Measurements from ENCODE around the gene VWA5B1.
"Not testable (repeated sequence)": the region's sequence is repeated elsewhere in the genome, so short reads cannot be mapped to it uniquely, and the experiment has no call there.

VWA5B1 gene, protein sequence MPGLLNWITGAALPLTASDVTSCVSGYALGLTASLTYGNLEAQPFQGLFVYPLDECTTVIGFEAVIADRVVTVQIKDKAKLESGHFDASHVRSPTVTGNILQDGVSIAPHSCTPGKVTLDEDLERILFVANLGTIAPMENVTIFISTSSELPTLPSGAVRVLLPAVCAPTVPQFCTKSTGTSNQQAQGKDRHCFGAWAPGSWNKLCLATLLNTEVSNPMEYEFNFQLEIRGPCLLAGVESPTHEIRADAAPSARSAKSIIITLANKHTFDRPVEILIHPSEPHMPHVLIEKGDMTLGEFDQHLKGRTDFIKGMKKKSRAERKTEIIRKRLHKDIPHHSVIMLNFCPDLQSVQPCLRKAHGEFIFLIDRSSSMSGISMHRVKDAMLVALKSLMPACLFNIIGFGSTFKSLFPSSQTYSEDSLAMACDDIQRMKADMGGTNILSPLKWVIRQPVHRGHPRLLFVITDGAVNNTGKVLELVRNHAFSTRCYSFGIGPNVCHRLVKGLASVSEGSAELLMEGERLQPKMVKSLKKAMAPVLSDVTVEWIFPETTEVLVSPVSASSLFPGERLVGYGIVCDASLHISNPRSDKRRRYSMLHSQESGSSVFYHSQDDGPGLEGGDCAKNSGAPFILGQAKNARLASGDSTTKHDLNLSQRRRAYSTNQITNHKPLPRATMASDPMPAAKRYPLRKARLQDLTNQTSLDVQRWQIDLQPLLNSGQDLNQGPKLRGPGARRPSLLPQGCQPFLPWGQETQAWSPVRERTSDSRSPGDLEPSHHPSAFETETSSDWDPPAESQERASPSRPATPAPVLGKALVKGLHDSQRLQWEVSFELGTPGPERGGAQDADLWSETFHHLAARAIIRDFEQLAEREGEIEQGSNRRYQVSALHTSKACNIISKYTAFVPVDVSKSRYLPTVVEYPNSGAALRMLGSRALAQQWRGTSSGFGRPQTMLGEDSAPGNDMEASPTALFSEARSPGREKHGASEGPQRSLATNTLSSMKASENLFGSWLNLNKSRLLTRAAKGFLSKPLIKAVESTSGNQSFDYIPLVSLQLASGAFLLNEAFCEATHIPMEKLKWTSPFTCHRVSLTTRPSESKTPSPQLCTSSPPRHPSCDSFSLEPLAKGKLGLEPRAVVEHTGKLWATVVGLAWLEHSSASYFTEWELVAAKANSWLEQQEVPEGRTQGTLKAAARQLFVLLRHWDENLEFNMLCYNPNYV

DNA sequence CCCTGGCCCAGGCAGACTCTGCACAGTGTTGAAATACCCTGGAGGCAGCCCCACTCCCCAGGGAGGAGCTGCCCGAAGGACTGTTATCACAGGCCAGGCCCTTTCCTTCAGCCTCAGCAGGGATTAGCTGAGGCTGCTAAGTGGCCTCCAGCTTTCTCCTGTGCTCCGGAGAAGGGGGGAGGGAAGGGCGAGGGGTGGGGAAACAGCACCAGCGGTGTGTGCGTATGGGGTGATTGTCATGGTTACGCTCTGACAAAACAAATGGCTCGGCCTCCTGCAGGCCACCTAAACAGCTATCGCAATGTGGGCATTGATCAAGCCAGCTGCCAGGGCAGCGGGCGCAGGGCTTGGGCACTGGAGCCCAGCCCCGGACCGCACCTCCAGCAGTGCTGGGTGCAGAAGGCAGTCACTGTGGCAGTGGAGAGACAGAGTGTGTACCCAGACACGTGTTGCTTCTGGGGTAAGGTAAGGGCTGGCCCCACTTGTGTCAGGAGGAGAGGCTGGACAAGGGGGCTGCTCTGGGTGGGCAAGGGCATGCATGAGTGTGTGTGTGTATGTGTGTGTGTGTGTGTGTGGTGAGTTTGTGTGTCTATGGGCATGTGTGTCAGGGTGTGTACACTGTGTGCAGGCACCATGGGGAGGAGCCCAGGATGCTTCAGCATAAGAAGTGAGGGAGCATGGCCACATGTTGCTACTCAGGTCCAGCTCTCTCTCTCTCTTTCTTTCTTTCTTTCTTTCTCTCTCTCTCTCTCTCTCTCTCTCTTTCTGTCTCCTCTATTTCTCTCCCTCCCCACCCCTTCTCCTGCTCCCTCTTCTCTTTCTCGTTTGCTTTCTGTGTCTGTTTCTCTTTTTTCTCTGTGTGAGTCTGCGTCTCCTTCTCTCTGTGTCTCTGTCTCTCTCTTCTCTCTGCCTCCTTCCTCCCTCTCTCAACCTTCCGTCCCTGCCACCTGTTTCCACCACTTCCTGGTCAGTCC is at the start of gene VWA5B1:
TSS of gene VWA5B1 (plus strand) at position 252 of the 974 bp plus-strand sequence. CDS start 19,727 bp downstream, outside the sequence.
- DNase-seq, result no peak

DNA sequence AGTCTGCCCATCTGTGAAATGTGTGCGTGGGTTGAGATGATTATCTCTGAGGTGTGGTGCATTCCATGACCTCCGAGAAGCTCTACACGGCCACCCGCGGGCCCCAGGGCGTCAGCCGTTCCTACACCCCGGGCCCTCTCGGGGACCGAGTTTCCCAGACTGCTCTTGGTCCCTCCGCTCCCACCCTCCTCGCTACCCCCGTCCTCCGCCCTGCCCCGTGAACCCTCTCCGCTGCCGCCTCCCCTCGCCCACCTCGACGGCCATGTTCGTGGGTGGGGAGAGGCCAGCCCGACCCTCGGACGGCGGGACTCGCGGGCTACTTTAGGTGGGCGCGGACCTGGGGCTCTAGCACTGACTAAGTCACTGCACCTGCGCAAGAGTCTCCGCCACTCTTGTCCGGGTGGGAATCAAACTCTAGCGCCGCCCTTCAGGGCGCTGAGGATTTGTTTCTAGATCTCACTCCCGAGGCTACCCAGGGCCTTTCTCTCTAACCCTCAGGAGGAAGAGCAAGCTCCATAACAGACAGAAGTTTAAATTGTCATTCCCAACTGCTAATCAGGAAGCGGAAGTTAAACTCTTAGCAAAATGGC is 47.7 kb upstream of the VWA5B1 start:
- no peak for DNase-seq

DNA sequence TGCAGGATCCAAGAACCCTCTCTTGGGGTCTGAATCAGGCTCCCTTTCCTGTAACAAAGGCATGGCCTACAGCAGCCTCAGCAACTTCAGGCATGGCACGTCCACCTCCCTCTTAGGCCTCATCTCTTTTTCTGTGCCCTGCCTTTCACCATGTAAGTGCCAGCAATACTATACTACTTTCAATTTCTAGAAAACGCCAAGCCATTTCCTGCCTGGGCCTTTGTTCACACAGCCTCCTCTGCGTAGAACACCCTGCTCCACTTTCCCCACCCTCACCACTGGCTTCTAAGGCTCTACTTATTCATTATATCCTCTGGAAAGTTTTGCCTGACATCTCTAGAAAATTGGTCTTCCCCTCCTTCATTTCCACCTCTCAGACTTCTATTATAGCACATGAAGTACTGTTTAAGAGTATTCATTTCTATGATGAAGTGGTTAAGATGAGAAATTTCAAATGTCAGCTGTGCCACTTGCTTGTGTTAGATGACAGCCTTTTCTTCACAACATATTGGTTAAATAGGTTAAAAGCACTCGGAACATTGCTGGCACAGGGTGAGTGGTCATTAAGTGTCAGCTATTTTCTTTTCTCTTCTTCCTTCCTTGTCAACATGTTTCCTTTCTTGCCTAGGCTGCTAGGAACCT is 41.6 kb upstream of the VWA5B1 start:
- DNase-seq, result no peak

DNA sequence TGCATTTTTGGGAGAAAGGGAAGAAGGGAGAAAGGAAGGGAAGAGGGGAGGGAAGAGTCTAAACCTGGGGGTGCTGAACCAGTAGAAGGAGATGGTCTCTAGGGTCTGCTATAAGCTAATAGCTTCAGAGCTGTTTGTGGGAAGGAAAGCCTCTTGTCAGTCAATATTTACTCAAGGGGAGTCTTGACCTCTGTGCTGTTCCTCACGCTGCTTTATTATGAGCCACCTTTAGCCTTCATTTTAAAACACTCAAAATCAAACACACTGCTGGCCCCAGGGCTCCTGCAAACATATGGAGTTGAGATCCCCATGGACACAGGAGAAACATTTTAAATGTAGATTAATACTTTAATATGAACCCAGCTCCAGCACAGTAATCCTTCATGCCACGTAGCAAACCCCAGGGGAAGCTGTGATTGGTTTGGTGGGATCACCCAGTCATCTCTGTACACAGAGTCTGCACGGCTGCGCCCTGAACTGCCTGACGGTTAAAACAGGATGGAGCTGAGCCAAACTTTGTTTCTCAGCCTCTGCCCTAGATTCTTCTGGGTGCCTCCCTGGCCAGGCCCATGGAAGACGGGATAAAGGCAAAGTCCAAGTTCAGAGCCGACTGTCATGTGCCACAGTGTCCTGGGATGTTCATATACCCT is 40.2 kb upstream of the VWA5B1 start:
- no peak for DNase-seq

DNA sequence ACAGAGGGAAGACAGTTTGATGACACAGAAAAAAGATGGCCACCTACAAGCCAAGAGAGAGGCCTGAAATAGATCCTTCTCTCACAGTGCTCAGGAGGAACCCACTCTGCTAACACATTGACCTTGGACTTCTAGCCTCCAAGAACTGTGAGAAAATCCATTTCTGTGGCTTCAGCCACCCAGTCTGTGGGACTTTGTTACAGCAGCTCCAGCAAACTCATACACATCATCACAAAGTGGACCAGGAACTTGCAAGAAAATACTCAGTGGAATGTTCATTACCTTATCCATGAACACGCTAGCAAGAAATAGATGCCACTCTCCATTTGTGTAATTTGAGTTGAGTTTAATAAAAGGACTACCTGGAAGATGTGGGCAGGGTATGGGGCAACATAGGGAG is 38.1 kb upstream of the VWA5B1 start:
- no peak for DNase-seq

DNA sequence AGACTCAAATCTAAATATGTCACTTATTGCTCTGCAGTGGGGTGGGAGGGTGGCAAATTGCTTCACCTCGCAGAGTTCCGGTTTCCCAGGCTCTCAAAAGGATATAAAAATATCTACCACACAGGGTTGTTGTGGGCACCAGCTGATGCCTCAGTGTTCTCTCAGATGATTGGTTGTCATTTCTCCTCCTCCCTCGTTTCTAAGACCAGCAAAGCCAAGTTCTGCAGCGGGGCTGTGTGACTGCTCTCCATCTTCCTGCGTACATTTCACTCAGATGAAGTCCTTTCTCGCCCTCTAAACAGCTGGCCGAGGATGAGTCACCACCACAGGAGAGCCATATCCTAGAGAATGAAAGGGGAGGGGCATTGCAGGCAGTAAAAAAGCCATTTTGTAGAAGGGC is 35.0 kb upstream of the VWA5B1 start:
- no peak for DNase-seq

DNA sequence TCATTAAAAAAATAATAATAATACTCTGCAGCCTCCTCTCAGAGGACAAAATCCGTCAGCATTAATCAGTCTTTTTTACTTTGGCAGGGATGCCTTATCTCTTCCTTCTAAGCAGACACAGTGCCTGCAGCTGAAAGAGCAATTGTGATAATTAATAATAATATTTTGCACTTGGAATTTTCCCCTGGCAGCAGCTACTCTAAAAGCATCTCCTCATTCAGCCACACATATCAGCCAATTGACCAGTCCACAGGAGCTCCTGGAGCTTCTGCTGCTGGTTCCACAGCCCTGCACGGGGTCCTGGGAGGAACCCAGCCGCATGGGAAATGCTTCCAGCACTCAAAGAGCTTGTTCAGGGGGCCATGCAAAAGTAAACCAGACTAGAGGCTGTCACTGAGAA is 31.0 kb upstream of the VWA5B1 start:
- no peak for DNase-seq

DNA sequence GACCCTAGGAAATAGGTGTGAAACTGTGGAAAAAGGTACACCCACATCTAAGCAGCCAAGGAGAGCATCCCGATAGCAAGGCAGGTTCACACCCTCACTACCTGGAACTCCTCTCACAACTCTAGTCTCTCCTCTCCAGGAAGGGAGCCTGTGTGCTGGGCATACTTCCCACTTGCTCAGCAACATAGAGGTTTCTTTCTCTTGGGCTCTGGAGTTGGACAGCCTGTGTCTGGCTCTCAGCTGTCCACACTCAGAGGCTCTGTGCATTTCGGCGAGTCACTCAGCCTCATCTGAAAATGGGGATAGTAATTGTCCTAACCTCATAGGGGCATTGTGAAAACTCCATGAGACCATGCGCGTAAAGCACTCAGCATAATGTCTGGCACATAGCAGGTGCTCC is 29.6 kb upstream of the VWA5B1 start:
- no peak for DNase-seq

DNA sequence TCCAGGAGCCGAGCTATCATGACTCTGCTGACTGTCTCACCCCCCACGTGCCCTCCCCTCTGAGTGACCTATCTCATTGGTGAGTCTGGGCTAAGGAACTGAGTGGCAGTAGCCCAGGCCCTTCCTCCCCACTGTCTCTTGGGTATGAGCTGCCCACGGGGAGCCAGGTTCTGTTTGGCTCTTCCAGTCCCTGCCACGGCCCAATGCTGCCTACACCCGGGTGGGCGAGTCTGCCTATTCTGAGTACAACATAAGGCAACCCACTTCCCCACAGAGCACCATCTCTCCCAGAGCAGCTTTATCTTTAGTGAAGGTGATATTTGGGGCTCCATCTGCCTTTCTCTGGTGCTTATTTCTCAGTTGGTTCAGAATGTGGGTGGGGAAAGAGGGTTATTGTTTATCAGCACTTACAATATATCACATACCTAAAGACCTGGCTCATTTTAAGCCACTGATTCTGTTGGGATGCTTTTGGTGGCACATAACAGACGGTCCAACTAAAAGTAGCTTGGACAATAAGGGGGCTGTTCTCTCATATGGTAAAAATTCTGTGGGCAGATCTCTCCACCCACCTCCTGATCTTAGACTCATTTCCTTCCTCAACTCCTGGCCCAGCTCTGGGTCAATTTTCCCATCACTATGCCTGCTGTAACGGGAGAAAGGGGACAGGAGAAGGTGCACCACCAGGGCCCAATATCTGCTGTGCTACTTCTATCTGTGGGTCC is 27.7 kb upstream of the VWA5B1 start:
- DNase-seq, result no peak

DNA sequence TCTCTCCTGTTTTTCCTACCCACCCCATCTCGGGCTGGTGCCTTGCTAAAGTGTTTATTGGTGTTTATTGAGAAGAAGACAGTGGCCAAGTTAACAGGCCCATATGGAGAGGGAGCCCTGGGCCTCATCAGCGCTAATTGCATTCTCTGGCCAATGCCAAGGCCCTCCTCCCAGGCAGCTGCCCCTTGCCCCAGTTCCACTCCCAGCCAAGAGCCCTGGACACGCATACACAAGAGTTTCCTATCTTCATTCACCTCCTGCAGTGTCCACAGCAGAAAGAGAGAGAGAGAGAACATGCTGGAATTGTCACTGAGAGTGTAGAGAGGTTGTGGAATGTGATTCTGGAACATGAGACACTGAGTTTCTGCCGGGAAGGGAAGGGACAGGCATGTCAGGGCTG is 25.4 kb upstream of the VWA5B1 start:
- no peak for DNase-seq

DNA sequence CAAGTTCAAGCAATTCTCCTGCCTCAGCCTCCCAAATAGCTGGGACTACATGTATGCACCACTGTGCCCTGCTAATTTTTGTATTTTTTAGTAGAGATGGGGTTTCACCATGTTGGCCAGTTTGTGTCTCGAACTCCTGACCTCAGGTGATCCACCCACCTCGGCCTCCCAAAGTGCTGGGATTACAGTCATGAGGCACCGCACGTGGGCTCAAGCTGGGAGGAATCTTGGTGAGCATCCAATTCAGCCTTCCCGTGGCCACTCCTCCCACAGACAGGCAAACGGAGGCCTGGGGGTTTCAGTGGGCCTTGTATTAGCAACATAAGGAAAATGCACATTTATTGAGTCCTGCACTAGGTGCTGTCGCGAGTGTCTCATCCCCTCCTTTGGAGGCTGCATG is 24.5 kb upstream of the VWA5B1 start:
- DNase-seq, result no peak

DNA sequence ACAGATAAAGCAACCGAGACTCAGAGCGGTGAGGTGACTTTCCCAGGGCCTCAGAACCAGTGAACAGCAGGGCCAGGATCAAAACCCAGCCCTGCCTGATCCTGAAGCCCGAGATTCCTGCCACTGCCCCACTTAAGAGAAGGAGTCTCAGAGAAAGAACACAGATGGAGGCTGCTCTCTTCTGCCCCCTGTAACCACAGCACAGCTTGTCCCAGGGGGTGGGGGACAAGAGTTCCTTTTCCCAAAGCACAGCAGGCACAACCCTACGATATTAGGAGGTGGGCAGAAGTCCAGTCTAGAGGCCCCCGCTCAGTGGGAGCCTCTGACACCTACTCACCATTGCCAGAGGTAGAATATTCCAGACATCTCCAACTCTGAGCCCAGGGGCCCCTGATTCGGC is 24.0 kb upstream of the VWA5B1 start:
- no peak for DNase-seq

DNA sequence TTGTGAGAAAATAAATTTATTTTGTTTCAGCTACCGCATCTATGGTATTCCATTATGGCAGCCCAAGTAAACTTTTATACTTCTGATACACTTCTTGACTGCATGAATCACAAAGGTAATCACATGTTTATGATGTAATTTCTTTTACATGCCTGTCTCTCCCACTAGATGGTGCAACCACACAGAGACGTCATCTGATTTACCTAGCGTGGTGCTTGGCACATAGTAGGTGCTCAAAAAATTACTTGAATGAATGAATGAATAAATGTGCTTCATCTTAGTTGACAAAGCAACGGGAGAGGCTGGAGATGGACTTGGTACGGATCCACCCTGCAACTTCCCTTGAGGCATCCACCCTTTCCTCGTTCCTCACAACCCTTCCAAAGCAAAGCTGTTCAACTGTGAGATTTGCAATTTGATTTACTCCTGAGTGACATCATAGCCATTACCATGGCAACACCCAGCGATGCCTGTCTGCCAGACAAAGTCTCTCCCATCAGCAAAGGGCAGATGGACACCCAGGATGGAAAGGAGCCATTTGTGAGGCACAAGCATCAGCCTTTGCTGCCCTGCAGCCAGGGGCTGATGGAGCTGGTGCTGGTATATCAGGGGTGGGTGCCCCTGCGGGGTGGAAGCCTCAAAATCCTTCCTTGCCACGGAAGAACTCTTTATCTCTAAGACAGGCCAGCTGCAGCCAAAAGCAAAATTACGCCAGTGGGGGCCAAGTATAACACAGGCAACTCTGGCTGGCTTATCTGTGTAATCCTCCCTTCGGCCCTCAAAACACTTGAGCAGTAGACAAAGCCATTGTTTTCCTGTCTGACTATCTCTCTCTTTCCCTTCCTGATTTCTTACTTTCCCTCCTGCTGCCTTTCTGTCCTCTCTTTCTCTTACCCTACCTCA is 18.9 kb upstream of the VWA5B1 start:
- no peak for DNase-seq

DNA sequence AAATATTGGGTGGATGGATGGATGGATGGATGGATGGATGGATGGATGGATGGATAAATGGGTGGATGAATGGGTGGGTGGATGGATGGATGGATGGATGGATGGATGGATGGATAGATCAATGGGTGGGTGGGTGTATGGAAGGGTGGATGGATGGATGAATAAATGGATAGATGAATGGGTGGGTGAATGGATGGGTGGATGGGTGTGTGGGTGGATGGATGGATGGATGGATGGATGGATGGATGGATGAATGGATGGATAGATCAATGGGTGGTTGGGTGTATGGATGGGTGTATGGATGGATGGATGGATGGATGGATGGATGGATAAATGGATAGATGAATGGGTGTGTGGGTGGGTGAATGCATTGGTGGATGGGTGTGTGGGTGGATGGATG is 17.0 kb upstream of the VWA5B1 start:
- not testable (repeated sequence) for DNase-seq

DNA sequence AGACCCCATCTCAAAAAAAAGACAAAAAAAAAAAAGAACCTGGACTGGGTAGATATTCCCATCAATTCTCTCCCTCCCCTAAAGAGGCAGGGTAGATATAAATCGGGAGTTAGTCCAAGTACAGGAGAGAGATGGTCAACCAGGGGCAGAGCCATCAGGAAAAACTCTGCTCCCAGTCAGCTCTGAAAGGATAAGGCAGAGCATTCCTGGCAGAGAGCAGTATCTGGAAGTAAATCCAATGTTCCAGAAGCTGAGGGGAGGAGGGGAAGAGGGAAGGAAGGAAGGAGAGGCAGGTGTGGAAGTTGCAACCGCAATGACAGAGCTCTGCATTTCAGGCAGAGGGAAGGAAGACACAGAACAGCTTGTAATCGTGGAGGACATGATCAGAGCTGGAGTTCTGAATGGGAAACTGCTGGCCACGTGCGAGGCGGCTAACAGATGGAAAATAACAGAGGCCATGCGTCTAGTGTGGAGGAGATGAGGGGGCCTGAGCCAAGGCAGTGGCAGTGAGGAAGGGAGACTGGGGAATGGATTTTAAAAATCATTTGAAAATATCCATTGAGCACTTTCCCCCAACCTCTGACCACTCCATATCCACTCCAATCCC is 15.3 kb upstream of the VWA5B1 start:
- no peak for DNase-seq

DNA sequence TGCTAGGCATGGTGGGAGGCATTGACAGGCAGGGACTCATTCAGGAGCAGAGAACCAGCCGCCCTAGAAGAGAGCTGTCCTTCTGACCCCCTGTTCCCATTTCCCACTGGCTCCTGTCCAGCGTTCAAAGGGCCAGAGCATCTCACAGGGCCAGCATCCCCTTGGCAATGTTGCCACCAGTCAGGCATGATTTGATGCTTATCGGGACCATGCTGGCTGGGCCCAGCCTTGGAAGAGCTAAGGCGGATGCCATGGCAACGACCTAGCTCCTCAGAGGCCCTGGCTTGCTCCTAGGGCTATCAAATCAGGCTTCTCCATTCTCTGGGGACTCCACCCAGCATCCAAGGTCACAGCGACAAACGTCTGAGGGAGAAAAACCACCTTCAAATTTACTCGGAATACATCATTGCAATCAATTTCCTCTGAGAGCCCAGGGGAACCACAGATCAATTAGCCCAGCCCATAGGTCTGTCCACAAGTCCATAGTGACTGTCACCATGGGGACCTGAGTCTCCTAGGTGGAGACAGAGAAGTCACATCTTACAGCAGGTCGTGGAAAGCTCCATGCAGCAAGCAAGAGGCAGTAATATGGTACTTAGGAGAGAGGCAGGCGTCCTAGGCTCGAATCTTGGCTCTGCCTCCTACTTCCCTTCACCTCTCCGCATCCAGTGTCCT is 14.1 kb upstream of the VWA5B1 start:
- DNase-seq, result no peak

DNA sequence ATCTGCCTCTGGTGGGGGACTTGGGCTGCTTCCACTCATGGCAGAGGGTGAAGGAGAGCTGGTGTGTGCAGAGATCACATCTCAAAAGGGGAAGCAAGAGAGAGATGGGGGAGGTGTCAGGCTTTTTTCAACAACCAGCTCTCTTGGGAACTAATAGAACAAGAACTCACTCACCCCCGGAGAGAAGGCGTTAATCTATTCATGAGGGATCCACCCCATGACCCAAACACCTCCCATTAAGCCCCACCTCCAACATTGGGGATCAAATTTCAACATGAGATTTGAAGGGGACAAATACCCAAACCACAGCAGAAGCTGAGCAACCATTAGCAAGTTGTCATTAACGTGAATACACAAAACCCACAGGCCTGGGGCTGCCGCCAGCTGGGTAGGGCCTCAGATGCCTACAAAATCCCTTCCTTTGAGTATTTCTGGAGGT is 12.0 kb upstream of the VWA5B1 start:
- no peak for DNase-seq

DNA sequence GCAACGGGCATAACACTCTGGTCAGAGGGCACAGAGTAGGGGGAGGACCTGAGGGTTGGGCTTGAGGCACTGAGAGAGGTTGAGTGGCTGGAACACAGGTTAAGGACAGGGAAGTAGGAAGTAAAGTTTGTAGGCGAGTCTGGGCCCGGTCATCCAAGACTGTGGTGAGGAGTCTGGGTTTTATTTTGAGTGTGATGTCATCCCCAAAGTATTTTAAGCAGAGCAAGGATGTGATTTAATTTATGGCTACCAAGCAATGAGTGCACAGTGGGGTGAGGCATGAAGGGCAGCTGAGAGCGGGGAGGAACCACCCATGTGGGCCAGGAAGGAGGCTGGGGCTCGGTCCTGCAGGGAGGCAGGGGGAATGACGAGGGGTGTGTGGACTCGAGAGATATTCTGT is 11.2 kb upstream of the VWA5B1 start:
- no peak for DNase-seq

Data from suppressor macrophage treated with lipopolysaccharide for 1 hour (primary cell).